DND-41 (cell line): ENCODE results near the gene MAGI1.

ENCODE experiments used
- ATAC-seq: fragments of 200-7000 bp; cut with Tn5 transposase; 3 replicates; pipeline ENCODE4 v1.9.1; 2021; ENCODE audit warnings: low read depth; ENCODE audit not compliant: insufficient read depth
- DNase-seq: peaks from one replicate; pipeline ENCODE4 v3.0.0-alpha.2; 2020
- H2AFZ ChIP-seq: 2 replicates; pipeline ENCODE4 v1.6.0; 2012; ENCODE audit warnings: low read depth, low read length
- H3K27ac ChIP-seq: 2 replicates; pipeline ENCODE4 v1.5.1; 2012; ENCODE audit warnings: low read length, inconsistent platforms
- H3K27me3 ChIP-seq: fragments of 200-600 bp; sonication (generic); 2 replicates; pipeline ENCODE4 v1.6.0; 2012; ENCODE audit warnings: low read length, mild to moderate bottlenecking, inconsistent platforms; ENCODE audit not compliant: insufficient read depth, poor library complexity
- H3K36me3 ChIP-seq: 2 replicates; pipeline ENCODE4 v1.5.1; 2012; ENCODE audit warnings: low read length, inconsistent platforms; ENCODE audit not compliant: insufficient read depth
- H3K4me1 ChIP-seq: 2 replicates; pipeline ENCODE4 v1.5.1; 2012; ENCODE audit warnings: mild to moderate bottlenecking, low read length; ENCODE audit not compliant: insufficient read depth
- H3K4me2 ChIP-seq: 2 replicates; pipeline ENCODE4 v1.6.0; 2012; ENCODE audit warnings: mild to moderate bottlenecking, moderate library complexity, low read length, inconsistent platforms; ENCODE audit not compliant: insufficient read depth
- H3K4me3 ChIP-seq, 2 experiments: fragments of 200-600 bp in 1 of 2; shearing (Covaris generic) in 1 of 2; 2 replicates each; pipeline ENCODE4 v1.5.1; 2012 to 2016; ENCODE audit warnings: inconsistent platforms in 2 of 2, low read length in 2 of 2, mild to moderate bottlenecking in 2 of 2, low read depth in 1 of 2, moderate library complexity in 1 of 2
- H3K79me2 ChIP-seq: 2 replicates; pipeline ENCODE4 v1.6.0; 2012; ENCODE audit warnings: low read length, inconsistent platforms; ENCODE audit not compliant: insufficient read depth
- H3K9ac ChIP-seq: 2 replicates; pipeline ENCODE4 v1.6.0; 2012; ENCODE audit warnings: low read depth, mild to moderate bottlenecking, inconsistent platforms, low read length, moderate library complexity
- H3K9me3 ChIP-seq: 2 replicates; pipeline ENCODE4 v1.5.1; 2012; ENCODE audit warnings: low read length, moderate library complexity, mild to moderate bottlenecking, inconsistent platforms; ENCODE audit not compliant: insufficient read depth, severe bottlenecking
- H4K20me1 ChIP-seq: 2 replicates; pipeline ENCODE4 v1.6.0; 2012; ENCODE audit warnings: low read length; ENCODE audit not compliant: insufficient read depth
- CTCF ChIP-seq: IDR thresholded peaks from 2 replicates; pipeline ENCODE4 v1.5.1; 2012; ENCODE audit warnings: borderline replicate concordance, low read length, moderate library complexity, mild to moderate bottlenecking; ENCODE audit not compliant: poor library complexity, severe bottlenecking; ENCODE audit errors: extremely low read depth
- EZH2 ChIP-seq: IDR thresholded peaks from 3 replicates; pipeline ENCODE4 v1.6.1; 2012; ENCODE audit warnings: borderline replicate concordance, low read depth, mild to moderate bottlenecking, moderate library complexity, low read length, inconsistent platforms; ENCODE audit not compliant: severe bottlenecking

The MAGI1 gene

GRCh38 chr3:65490114-65490513, 548.6 kb downstream of the MAGI1 start:
- H3K4me3 ChIP-seq = no peak overlapping the region
- DNase-seq (no peak), ATAC-seq (no peak)
- H3K27ac ChIP-seq = no peak overlapping the region
- H3K79me2 ChIP-seq = no peaks in the 10 kb centered on the region
- no peak overlapping the region for H3K9ac ChIP-seq
- no peak overlapping the region for H3K4me2 ChIP-seq
- H2AFZ ChIP-seq = no peak overlapping the region
- H3K36me3 ChIP-seq = no peaks in the 10 kb centered on the region
- H3K4me1 ChIP-seq = no peaks in the 10 kb centered on the region
- TF ChIP-seq EZH2 (no peak), CTCF (no peak)
- no peaks in the 10 kb centered on the region for H4K20me1 ChIP-seq
- H3K27me3 ChIP-seq = no peaks in the 10 kb centered on the region
- H3K9me3 ChIP-seq = no peaks in the 10 kb centered on the region

GRCh38 chr3:65489253-65489652, 549.5 kb downstream of the MAGI1 start:
- Histone ChIP-seq H2AFZ (no peak overlapping the region), H4K20me1 (no peaks in the 10 kb centered on the region), H3K4me2 (no peak overlapping the region), H3K27me3 (no peaks in the 10 kb centered on the region), H3K27ac (no peak overlapping the region), H3K36me3 (no peaks in the 10 kb centered on the region), H3K79me2 (no peaks in the 10 kb centered on the region), H3K9ac (no peak overlapping the region), H3K4me3 (no peak overlapping the region), H3K4me1 (no peaks in the 10 kb centered on the region), H3K9me3 (no peaks in the 10 kb centered on the region)
- ATAC-seq = no peak
- no peak for TF ChIP-seq CTCF
- TF ChIP-seq EZH2 = no peak
- no peak for DNase-seq

GRCh38 chr3:65485826-65486469, 552.8 kb downstream of the MAGI1 start:
- no peaks in the 10 kb centered on the region for H4K20me1 ChIP-seq
- H3K4me3 ChIP-seq = no peak overlapping the region
- TF ChIP-seq EZH2 (no peak), CTCF (no peak)
- H3K9ac ChIP-seq = no peak overlapping the region
- no peaks in the 10 kb centered on the region for H3K4me1 ChIP-seq
- ATAC-seq = no peak
- no peak overlapping the region for H2AFZ ChIP-seq
- no peak overlapping the region for H3K27ac ChIP-seq
- H3K9me3 ChIP-seq = no peaks in the 10 kb centered on the region
- no peak for DNase-seq
- H3K36me3 ChIP-seq = no peaks in the 10 kb centered on the region
- H3K27me3 ChIP-seq = no peaks in the 10 kb centered on the region
- H3K4me2 ChIP-seq = no peak overlapping the region
- no peaks in the 10 kb centered on the region for H3K79me2 ChIP-seq

GRCh38 chr3:65484964-65485363, 553.8 kb downstream of the MAGI1 start:
- Histone ChIP-seq H3K9me3 (no peaks in the 10 kb centered on the region), H3K4me3 (no peak overlapping the region), H3K27me3 (no peaks in the 10 kb centered on the region), H4K20me1 (no peaks in the 10 kb centered on the region), H3K79me2 (no peaks in the 10 kb centered on the region), H3K27ac (no peak overlapping the region), H3K4me1 (no peaks in the 10 kb centered on the region), H2AFZ (no peak overlapping the region), H3K4me2 (no peak overlapping the region), H3K36me3 (no peaks in the 10 kb centered on the region), H3K9ac (no peak overlapping the region)
- TF ChIP-seq CTCF (no peak), EZH2 (no peak)
- ATAC-seq (no peak), DNase-seq (no peak)
